ENCODE results near the gene IGF1.

IGF1 gene

GRCh38 chr12:102498471-102498870, 18.1 kb upstream of the IGF1 start:
- Histone ChIP-seq H3K4me1 (ENCODE audit: control insufficient read depth in 1 of 2, insufficient read depth in 1 of 2, low read depth in 1 of 2, low read length in 1 of 2) (no peaks in the 10 kb centered on the region), H3K9me3 (no peaks in the 10 kb centered on the region), H3K27ac (no peak overlapping the region), H3K36me3 (no peaks in the 10 kb centered on the region), H3K4me3 (ENCODE audit: low read depth in 1 of 2, low read length in 1 of 2) (no peak overlapping the region), H3K27me3 (no peaks in the 10 kb centered on the region)
- TF ChIP-seq CTCF (IDR thresholded peaks at IDR 0.05): no peak

GRCh38 chr12:102497743-102498142, 17.4 kb upstream of the IGF1 start:
- Histone ChIP-seq H3K36me3 (no peaks in the 10 kb centered on the region), H3K4me1 (ENCODE audit: control insufficient read depth in 1 of 2, insufficient read depth in 1 of 2, low read depth in 1 of 2, low read length in 1 of 2) (no peaks in the 10 kb centered on the region), H3K27ac (no peak overlapping the region), H3K27me3 (no peaks in the 10 kb centered on the region), H3K4me3 (ENCODE audit: low read depth in 1 of 2, low read length in 1 of 2) (no peak overlapping the region), H3K9me3 (no peaks in the 10 kb centered on the region)
- no peak for TF ChIP-seq CTCF (IDR thresholded peaks at IDR 0.05)

- H3K9me3 ChIP-seq: no peaks in the 10 kb centered on the region
- no peak overlapping the region for H3K27ac ChIP-seq
- TF ChIP-seq CTCF (IDR thresholded peaks at IDR 0.05): no peak
- H3K4me1 ChIP-seq (ENCODE audit: control insufficient read depth in 1 of 2, insufficient read depth in 1 of 2, low read depth in 1 of 2, low read length in 1 of 2): no peaks in the 10 kb centered on the region
- H3K27me3 ChIP-seq: no peaks in the 10 kb centered on the region
- H3K4me3 ChIP-seq (ENCODE audit: low read depth in 1 of 2, low read length in 1 of 2): no peak overlapping the region
- no peaks in the 10 kb centered on the region for H3K36me3 ChIP-seq
Measured at GRCh38 chr12:102496591-102496990, 16.2 kb upstream of the IGF1 start.

GRCh38 chr12:102487226-102487625, 6.9 kb upstream of the IGF1 start:
- Histone ChIP-seq H3K9me3 (no peaks in the 10 kb centered on the region), H3K27ac (no peak overlapping the region), H3K4me3 (ENCODE audit: low read depth in 1 of 2, low read length in 1 of 2) (no peak overlapping the region), H3K4me1 (ENCODE audit: control insufficient read depth in 1 of 2, insufficient read depth in 1 of 2, low read depth in 1 of 2, low read length in 1 of 2) (peaks cover 3 to 6% of the 10 kb centered on the region in 2 experiments), H3K27me3 (no peaks in the 10 kb centered on the region), H3K36me3 (no peaks in the 10 kb centered on the region)
- no peak for TF ChIP-seq CTCF (IDR thresholded peaks at IDR 0.05)

GRCh38 chr12:102486153-102486552, 5.8 kb upstream of the IGF1 start:
- Histone ChIP-seq H3K36me3 (no peaks in the 10 kb centered on the region), H3K4me3 (ENCODE audit: low read depth in 1 of 2, low read length in 1 of 2) (no peak overlapping the region), H3K27me3 (peaks cover 1% of the 10 kb centered on the region), H3K9me3 (no peaks in the 10 kb centered on the region), H3K27ac (no peak overlapping the region), H3K4me1 (ENCODE audit: control insufficient read depth in 1 of 2, insufficient read depth in 1 of 2, low read depth in 1 of 2, low read length in 1 of 2) (peaks cover 3 to 6% of the 10 kb centered on the region in 2 experiments)
- no peak for TF ChIP-seq CTCF (IDR thresholded peaks at IDR 0.05)

- no peaks in the 10 kb centered on the region for H3K9me3 ChIP-seq
- H3K36me3 ChIP-seq: no peaks in the 10 kb centered on the region
- H3K27ac ChIP-seq: no peak overlapping the region
- H3K27me3 ChIP-seq: peaks cover 18% of the 10 kb centered on the region
- H3K4me3 ChIP-seq (ENCODE audit: low read depth in 1 of 2, low read length in 1 of 2): no peak overlapping the region
- peaks cover 3 to 6% of the 10 kb centered on the region in 2 experiments for H3K4me1 ChIP-seq (ENCODE audit: control insufficient read depth in 1 of 2, insufficient read depth in 1 of 2, low read depth in 1 of 2, low read length in 1 of 2)
- peak; percentile 77 for TF ChIP-seq CTCF (IDR thresholded peaks at IDR 0.05)
Measured at GRCh38 chr12:102484428-102484958, 4.1 kb upstream of the IGF1 start.
